Keratinocyte (primary cell): ENCODE measurements around the gene SP140L.

Experiments used
- CTCF ChIP-seq, 3 experiments: IDR thresholded peaks in 1 of 3; conservative IDR thresholded peaks in 1 of 3; optimal IDR thresholded peaks in 1 of 3; 2 replicates in 2 of 3; 3 replicates in 1 of 3; pipeline versions ENCODE3 to v1.5.1; 2011; ENCODE audit warnings: low read length in 3 of 3, mild to moderate bottlenecking in 3 of 3, moderate library complexity in 2 of 3, control low read depth in 1 of 3, inconsistent platforms in 1 of 3; ENCODE audit not compliant: insufficient read depth in 2 of 3; ENCODE audit errors: extremely low read depth in 1 of 3
- EZH2 ChIP-seq: IDR thresholded peaks from one replicate; pipeline ENCODE4 v1.6.1; 2012; ENCODE audit warnings: inconsistent platforms, mild to moderate bottlenecking, low read length, moderate library complexity

GRCh38 chr2:230413479-230413878 is 86.5 kb downstream of the SP140L start:
- TF ChIP-seq CTCF (optimal IDR thresholded peaks at IDR 0.05 in 1 of 3, IDR thresholded peaks at IDR 0.05 in 1 of 3, conservative IDR thresholded peaks at IDR 0.05 in 1 of 3; ENCODE audit: extremely low read depth in 1 of 3, insufficient read depth in 2 of 3, low read length in 3 of 3) = no peak
- no peak for TF ChIP-seq EZH2
